Fibroblast of skin of right quadriceps (primary cell): Measurements from ENCODE around the gene NOC4L.
A peak's percentile ranks its signal among the peaks of the same experiment; 100 is the strongest.
"Not testable (repeated sequence)": the region's sequence is repeated elsewhere in the genome, so short reads cannot be mapped to it uniquely, and the experiment has no call there.

Experiments used
- DNase-seq: peaks from one replicate; pipeline ENCODE4 v3.0.0-alpha.2; 2013

Gene NOC4L

GRCh38 chr12:132186208-132186856 is 42.1 kb downstream of the NOC4L start:
- DNase-seq, result no peak

- no peak for DNase-seq
Measured at GRCh38 chr12:132186857-132187620, 42.8 kb downstream of the NOC4L start.

GRCh38 chr12:132187646-132188450 is 43.6 kb downstream of the NOC4L start:
- DNase-seq, result no peak

GRCh38 chr12:132188451-132188901 is 44.2 kb downstream of the NOC4L start:
- no peak for DNase-seq

- DNase-seq, result no peak
Measured at GRCh38 chr12:132188916-132189325, 44.7 kb downstream of the NOC4L start.

- peak; percentile 82 for DNase-seq
Measured at GRCh38 chr12:132189378-132190011, 45.2 kb downstream of the NOC4L start.

- DNase-seq, result no peak
Measured at GRCh38 chr12:132190012-132190755, 45.9 kb downstream of the NOC4L start.

GRCh38 chr12:132190834-132191500 is 46.7 kb downstream of the NOC4L start:
- no peak for DNase-seq

GRCh38 chr12:132191715-132192553 is 47.7 kb downstream of the NOC4L start:
- DNase-seq, result no peak

- no peak for DNase-seq
Measured at GRCh38 chr12:132194056-132194455, 49.8 kb downstream of the NOC4L start.

GRCh38 chr12:132194556-132194955 is 50.3 kb downstream of the NOC4L start:
- DNase-seq, result no peak

GRCh38 chr12:132195242-132195641 is 51.0 kb downstream of the NOC4L start:
- not testable (repeated sequence) for DNase-seq

- no peak for DNase-seq
Measured at GRCh38 chr12:132196038-132196872, 52.0 kb downstream of the NOC4L start.

GRCh38 chr12:132196873-132197390 is 52.7 kb downstream of the NOC4L start:
- no peak for DNase-seq

GRCh38 chr12:132197581-132198354 is 53.5 kb downstream of the NOC4L start:
- DNase-seq, result no peak

- DNase-seq, result no peak
Measured at GRCh38 chr12:132199101-132199500, 54.8 kb downstream of the NOC4L start.

GRCh38 chr12:132199526-132200319 is 55.5 kb downstream of the NOC4L start:
- DNase-seq, result no peak

GRCh38 chr12:132200800-132201199 is 56.5 kb downstream of the NOC4L start:
- DNase-seq, result no peak
